Bladder microvascular endothelial cell (primary cell): ENCODE data around the gene APOBEC3F. TPM values are rescaled to one million over a fixed set of nuclear protein-coding genes. Genes with fewer than 3 reads are reported as not detected.

Experiments
- total RNA-seq: library from RNA; depleted of rRNA; stranded (reverse); fragments of >200 nt; gene quantifications from 2 replicates; pipeline ENCODE4 v1.2.3, GENCODE V29; 2014

The APOBEC3F gene
- total RNA-seq: 4.5 and 8.0 TPM in 2 replicates

DNA sequence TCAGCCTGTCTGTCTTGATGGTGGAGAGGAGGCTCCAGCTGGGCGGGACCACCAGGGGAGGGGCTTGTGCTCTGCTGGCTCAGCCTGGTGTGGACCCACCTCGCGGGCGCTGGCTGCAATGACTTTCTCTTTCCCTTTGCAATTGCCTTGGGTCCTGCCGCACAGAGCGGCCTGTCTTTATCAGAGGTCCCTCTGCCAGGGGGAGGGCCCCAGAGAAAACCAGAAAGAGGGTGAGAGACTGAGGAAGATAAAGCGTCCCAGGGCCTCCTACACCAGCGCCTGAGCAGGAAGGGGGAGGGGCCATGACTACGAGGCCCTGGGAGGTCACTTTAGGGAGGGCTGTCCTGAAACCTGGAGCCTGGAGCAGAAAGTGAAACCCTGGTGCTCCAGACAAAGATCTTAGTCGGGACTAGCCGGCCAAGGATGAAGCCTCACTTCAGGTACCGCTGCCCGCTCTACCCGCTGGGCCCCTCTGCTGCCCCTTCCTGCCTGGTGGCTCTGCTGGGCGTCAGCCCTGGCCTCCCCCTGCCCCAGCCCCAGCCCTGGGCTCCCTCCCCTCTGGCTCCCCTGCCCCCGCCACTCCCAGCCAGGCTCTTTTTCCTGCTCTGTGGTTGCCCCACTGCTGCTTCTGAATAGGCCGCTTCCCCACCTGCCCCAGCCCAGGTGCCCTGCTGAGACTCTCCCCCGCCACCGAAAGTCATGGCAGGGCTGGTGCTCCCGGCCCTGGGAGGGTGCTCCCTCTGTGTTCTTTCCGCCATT lies at the start of gene APOBEC3F:
Gene APOBEC3F, plus strand, starts transcription at position 327 of the 759 bp plus-strand sequence. Its CDS starts 97 bp downstream, at position 424.

DNA sequence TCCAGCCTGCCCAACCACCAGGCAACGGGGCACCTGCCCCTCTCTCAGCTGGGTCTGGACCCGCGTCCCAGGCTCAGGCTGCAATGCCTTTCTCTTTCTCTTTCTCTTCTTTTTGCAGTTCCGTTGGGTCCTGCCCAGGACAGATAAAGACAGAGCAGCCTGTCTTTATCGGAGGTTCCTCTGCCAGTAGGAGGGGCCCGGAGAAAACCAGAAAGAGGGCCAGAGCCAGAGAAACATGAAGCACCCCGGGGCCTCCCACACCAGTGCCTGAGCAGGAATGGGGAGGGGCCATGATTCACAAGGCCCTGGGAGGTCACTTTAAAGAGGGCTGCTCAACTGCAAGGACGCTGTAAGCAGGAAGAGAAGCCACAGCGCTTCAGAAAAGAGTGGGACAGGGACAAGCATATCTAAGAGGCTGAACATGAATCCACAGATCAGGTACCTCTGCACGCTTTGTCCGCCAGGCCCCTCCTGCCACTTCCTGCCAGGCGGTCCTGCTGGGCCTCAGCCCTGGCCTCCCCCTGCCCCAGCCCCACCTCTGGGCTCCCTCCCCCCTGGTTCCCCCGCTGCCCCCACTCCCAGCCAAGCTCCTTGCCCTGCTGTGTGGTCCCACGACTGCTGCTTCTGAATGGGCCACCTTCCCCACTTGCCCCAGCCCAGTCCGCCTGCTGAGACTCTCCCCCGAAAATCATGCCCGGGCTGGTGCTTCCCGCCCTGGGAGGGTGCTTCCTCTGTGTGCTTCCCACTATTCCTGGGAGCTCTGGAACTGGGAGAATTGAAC lies 26.5 kb upstream of the APOBEC3F start, which contains the start of gene APOBEC3C:
Gene APOBEC3C, plus strand, starts transcription at position 316 of the 781 bp plus-strand sequence. Its CDS starts 106 bp downstream, at position 422.

DNA sequence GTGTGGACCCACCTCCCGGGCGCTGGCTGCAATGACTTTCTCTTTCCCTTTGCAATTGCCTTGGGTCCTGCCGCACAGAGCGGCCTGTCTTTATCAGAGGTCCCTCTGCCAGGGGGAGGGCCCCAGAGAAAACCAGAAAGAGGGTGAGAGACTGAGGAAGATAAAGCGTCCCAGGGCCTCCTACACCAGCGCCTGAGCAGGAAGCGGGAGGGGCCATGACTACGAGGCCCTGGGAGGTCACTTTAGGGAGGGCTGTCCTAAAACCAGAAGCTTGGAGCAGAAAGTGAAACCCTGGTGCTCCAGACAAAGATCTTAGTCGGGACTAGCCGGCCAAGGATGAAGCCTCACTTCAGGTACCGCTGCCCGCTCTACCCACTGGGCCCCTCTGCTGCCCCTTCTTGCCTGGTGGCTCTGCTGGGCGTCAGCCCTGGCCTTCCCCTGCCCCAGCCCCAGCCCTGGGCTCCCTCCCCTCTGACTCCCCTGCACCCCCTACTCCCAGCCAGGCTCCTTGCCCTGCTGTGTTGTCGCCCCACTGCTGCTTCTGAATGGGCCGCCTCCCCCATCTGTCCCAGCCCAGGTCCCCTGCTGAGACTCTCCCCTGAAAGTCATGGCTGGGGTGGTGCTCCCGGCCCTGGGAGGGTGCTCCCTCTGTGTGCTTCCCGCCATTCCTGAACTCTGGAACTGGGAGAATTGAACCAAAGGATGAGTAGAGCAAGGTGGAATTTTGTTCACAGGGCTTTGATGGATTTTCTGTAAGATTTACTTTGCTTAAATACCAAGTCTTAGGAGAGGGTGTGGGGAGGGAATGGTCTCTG lies 36.6 kb downstream of the APOBEC3F start, which contains the start of gene APOBEC3G:
Gene APOBEC3G, plus strand, starts transcription at position 250 of the 815 bp plus-strand sequence. Its CDS starts 87 bp downstream, at position 337.

DNA sequence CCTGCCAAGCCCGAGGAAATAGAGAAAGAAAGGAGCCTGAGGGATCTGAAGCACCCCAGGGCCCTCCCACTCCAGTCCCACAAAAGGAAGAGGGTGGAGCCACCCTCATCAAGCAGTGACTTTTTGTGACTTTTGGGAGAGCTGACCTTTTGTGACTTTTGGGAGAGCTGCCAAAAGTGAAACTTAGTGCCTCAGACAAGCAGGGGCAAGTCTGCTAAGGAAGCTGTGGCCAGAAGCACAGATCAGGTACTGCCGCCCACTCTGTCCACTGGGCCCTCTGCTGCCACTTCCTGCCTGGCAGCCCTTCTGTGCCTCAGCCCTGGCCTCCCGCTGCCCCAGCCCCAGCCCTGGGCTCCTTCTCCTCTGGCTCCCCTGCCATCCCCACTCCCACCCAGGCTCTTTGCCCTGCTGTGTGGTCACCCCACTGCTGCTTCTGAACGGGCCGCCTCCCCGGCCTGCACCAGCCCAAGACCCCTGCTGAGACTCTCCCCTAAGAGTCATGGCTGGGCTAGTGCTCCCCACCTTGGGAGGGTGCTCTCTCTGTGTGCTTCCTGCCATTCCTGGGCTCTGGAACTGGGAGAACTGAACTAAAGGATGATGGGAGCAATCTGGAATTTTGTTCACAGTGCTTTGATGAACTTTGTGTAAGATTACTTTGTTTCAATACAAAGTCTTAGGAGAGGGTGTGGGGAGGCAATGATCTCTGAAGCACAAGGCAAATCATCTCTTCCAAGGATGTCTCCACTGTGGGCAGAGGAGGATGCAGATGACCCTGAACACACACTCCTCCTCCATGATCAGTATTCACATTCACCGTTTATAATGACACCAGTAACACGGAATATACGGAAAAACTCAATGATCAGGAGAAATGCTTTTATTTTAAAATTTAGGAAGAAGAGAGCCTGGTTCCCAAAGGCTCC lies 56.7 kb downstream of the APOBEC3F start, which contains the start of gene APOBEC3H:
Gene APOBEC3H, plus strand, starts transcription at position 147 of the 923 bp plus-strand sequence. CDS start 3,035 bp downstream, outside the sequence.

Other genes starting within 250 kb of the APOBEC3F start
- gene DNAL4, start 246.7 kb upstream of the APOBEC3F start, total RNA-seq: 11.7 and 15.5 TPM in 2 replicates
- 0.16 and 0.69 TPM in 2 replicates for gene NPTXR, start 196.8 kb upstream of the APOBEC3F start, total RNA-seq
- 15.4 and 17.2 TPM in 2 replicates for gene CBX6, start 168.6 kb upstream of the APOBEC3F start, total RNA-seq
- gene APOBEC3A, start 83.3 kb upstream of the APOBEC3F start, total RNA-seq: not detected in 2 replicates
- gene APOBEC3B, start 58.5 kb upstream of the APOBEC3F start, total RNA-seq: 0.82 and 3.6 TPM in 2 replicates
- 1.5 and 2.8 TPM in 2 replicates for gene APOBEC3C, start 26.6 kb upstream of the APOBEC3F start, total RNA-seq
- 1.1 and 2.4 TPM in 2 replicates for gene APOBEC3D, start 19.7 kb upstream of the APOBEC3F start, total RNA-seq
- gene APOBEC3G, start 36.4 kb downstream of the APOBEC3F start, total RNA-seq: 4.4 and 6.0 TPM in 2 replicates
- 0.19 and 0.32 TPM in 2 replicates for gene APOBEC3H, start 56.4 kb downstream of the APOBEC3F start, total RNA-seq
- gene CBX7, start 111.8 kb downstream of the APOBEC3F start, total RNA-seq: 2.4 and 8.5 TPM in 2 replicates
- gene PDGFB, start 204.1 kb downstream of the APOBEC3F start, total RNA-seq: 108 and 292 TPM in 2 replicates